Caco-2 (cell line): ENCODE measurements around the gene CCDC137. TPM values are rescaled to one million over a fixed set of nuclear protein-coding genes. Genes with fewer than 3 reads are reported as not detected.

Source experiments
- BruUV-seq: library from RNA; stranded (reverse); fragments of 400-500 nt; replicated peaks from 2 replicates; lab custom pipeline; 2021; lab: Mats Ljungman, UMichigan
- CTCF ChIA-PET: fragments of 300-600 bp; sonication (Branson Sonifier 250); formaldehyde crosslinking; loops from one replicate; lab custom pipeline; 2022; ENCODE audit warnings: antibody characterized with exemption; lab: Charles Lee
- POLR2A ChIA-PET: fragments of 300-600 bp; sonication (Branson Sonifier 250); formaldehyde crosslinking; loops from one replicate; lab custom pipeline; 2022; ENCODE audit warnings: antibody characterized with exemption; lab: Charles Lee
- DNase-seq, 2 experiments: peaks; one replicate each; pipeline versions ENCODE4 v3.0.0 to v3.0.0-alpha.2; 2020 to 2022
- H3K27me3 ChIP-seq: replicated peaks from 2 replicates; pipeline ENCODE4 v1.6.0; 2011; ENCODE audit warnings: low read length; ENCODE audit not compliant: control insufficient read depth, insufficient read depth
- H3K36me3 ChIP-seq: 2 replicates; pipeline ENCODE4 v1.5.1; 2011; ENCODE audit warnings: low read length; ENCODE audit not compliant: control insufficient read depth, insufficient read depth
- H3K4me1 ChIP-seq: fragments of 250-450 bp; sonication (Bioruptor Pico); 2 replicates; pipeline ENCODE4 v1.5.1; 2020; ENCODE audit warnings: mild to moderate bottlenecking
- H3K4me3 ChIP-seq: 2 replicates; pipeline ENCODE4 v1.5.1; 2011; ENCODE audit warnings: low read depth, mild to moderate bottlenecking, control low read depth, low read length
- H3K9me3 ChIP-seq: fragments of 250-450 bp; sonication (Bioruptor Pico); 2 replicates; pipeline ENCODE4 v1.5.1; 2020; ENCODE audit warnings: mild to moderate bottlenecking, moderate library complexity
- H3K27ac Mint-ChIP-seq: one replicate; pipeline ENCODE4 v1.8.0; 2022; ENCODE audit warnings: mixed read lengths; ENCODE audit not compliant: unreplicated experiment
- H3K27me3 Mint-ChIP-seq: one replicate; pipeline ENCODE4 v1.8.0; 2022; ENCODE audit warnings: mixed read lengths; ENCODE audit not compliant: insufficient read depth, unreplicated experiment
- H3K36me3 Mint-ChIP-seq: one replicate; pipeline ENCODE4 v1.8.0; 2022; ENCODE audit warnings: mild to moderate bottlenecking, mixed read lengths; ENCODE audit not compliant: insufficient read depth, unreplicated experiment
- H3K4me1 Mint-ChIP-seq: one replicate; pipeline ENCODE4 v1.8.0; 2022; ENCODE audit warnings: low read depth, mixed read lengths; ENCODE audit not compliant: unreplicated experiment
- H3K4me3 Mint-ChIP-seq: one replicate; pipeline ENCODE4 v1.8.0; 2022; ENCODE audit warnings: mild to moderate bottlenecking, moderate library complexity, mixed read lengths; ENCODE audit not compliant: unreplicated experiment
- H3K9me3 Mint-ChIP-seq: one replicate; pipeline ENCODE4 v1.8.0; 2022; ENCODE audit warnings: mixed read lengths; ENCODE audit not compliant: unreplicated experiment
- intact Hi-C: fragments of 100-400 bp; cut with micrococcal nuclease; formaldehyde crosslinking; loops from one replicate; pipeline ENCODE4 v1.10.0; 2022; ENCODE audit not compliant: unreplicated experiment
- total RNA-seq: library from RNA; stranded (reverse); gene quantifications from 2 replicates; pipeline ENCODE4 v1.2.3, GENCODE V29; 2022
- TF ChIP-seq, protein P1 (sequence below), 2 experiments: fragments of 200-600 bp in 1 of 2; IDR thresholded peaks; 1 replicate in 1 of 2; 2 replicates in 1 of 2; pipeline versions ENCODE4 v1.5.1 to v1.8.0; 2011 to 2022; ENCODE audit warnings: antibody characterized with exemption in 1 of 2, control low read depth in 1 of 2, inconsistent platforms in 1 of 2, low read depth in 1 of 2, low read length in 1 of 2, mild to moderate bottlenecking in 1 of 2, moderate library complexity in 1 of 2; ENCODE audit not compliant: insufficient read depth in 1 of 2, severe bottlenecking in 1 of 2, unreplicated experiment in 1 of 2

CCDC137 gene
- total RNA-seq, 1 experiment from 2014 or later, result 50.5 TPM

DNA sequence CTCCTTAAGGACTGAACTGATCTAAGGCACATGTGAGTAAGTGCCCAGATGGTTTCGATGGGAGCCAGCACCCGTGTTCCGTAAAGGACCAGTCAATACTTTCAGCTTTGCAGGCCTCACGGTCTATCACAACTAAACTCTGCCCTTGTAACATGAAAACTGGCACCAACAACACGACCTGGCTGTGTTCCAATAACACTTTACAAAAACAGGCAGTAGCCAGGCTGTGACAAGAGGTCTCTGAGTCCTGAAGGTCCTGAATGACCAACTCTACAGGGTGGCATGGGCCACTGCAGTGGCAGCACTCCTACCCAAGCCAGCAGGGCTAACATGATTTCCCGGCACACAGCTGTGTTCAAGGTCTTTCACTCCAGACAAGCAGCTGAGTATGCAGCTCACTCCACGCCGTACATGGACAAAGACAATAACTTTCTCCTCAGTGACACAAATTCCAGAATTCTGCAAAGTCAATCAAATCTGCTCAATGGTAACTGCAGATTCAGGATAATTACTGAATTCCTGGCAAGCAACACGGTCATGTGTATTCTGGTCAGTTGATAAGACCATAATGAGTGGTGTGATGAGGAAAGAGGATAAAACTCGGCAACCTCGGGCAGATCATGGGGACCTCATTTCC lies 44.9 kb upstream of the CCDC137 start:
- BruUV-seq, result no TSS peak
- Mint-ChIP-seq H3K36me3 (peaks cover 95% of the 10 kb centered on the region), H3K9me3 (peaks cover 14% of the 10 kb centered on the region), H3K27ac (no peak overlapping the region), H3K4me1 (no peaks in the 10 kb centered on the region), H3K4me3 (no peak overlapping the region), H3K27me3 (no peaks in the 10 kb centered on the region)
- H3K4me1 ChIP-seq, result no peaks in the 10 kb centered on the region
- intact Hi-C loops, result no loop called here
- H3K4me3 ChIP-seq, result no peak overlapping the region
- ChIA-PET POLR2A (interaction anchor here (0.9 kb wide), 1 partner anchor 81 kb away, joined by 5 read pairs; the partner anchor contains the start of gene MRPL12), CTCF (no interaction called here)
- TF ChIP-seq, protein P1, sequence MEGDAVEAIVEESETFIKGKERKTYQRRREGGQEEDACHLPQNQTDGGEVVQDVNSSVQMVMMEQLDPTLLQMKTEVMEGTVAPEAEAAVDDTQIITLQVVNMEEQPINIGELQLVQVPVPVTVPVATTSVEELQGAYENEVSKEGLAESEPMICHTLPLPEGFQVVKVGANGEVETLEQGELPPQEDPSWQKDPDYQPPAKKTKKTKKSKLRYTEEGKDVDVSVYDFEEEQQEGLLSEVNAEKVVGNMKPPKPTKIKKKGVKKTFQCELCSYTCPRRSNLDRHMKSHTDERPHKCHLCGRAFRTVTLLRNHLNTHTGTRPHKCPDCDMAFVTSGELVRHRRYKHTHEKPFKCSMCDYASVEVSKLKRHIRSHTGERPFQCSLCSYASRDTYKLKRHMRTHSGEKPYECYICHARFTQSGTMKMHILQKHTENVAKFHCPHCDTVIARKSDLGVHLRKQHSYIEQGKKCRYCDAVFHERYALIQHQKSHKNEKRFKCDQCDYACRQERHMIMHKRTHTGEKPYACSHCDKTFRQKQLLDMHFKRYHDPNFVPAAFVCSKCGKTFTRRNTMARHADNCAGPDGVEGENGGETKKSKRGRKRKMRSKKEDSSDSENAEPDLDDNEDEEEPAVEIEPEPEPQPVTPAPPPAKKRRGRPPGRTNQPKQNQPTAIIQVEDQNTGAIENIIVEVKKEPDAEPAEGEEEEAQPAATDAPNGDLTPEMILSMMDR (IDR thresholded peaks at IDR 0.05; ENCODE audit: insufficient read depth in 1 of 2, low read depth in 1 of 2, low read length in 1 of 2, severe bottlenecking in 1 of 2, unreplicated experiment in 1 of 2), result no peak
- no peaks in the 10 kb centered on the region for H3K27me3 ChIP-seq
- no peaks in the 10 kb centered on the region for H3K9me3 ChIP-seq
- no peak for DNase-seq
- peaks cover 6% of the 10 kb centered on the region for H3K36me3 ChIP-seq

DNA sequence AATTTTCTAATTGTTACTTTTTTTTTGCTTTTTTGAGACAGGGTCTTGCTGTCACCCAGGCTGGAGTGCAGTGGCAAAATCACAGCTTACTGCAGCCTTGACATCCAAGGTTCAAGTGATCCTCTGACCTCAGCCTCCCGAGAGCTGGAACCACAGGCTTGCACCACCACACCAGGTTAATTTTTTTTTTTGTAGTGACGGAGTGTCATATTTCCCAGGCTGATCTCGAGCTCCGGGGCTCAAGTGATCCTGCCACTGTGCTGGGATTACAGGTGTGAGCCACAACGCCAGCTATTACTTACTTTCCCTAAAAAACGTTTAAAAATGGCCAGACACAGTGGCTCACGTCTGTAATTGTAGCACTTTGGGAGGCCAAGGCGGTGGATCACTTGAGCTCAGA lies 36.3 kb upstream of the CCDC137 start:
- H3K4me1 Mint-ChIP-seq, result no peaks in the 10 kb centered on the region
- CTCF ChIA-PET, result no interaction called here
- H3K36me3 Mint-ChIP-seq, result peaks cover 77% of the 10 kb centered on the region
- POLR2A ChIA-PET, result interaction anchor here (0.6 to 0.7 kb wide), 2 partner anchors 14 to 53 kb away, joined by 3 to 4 read pairs; no protein-coding TSS in a partner anchor
- peaks cover 3% of the 10 kb centered on the region for H3K9me3 Mint-ChIP-seq
- TF ChIP-seq, protein P1 (IDR thresholded peaks at IDR 0.05; ENCODE audit: insufficient read depth in 1 of 2, low read depth in 1 of 2, low read length in 1 of 2, severe bottlenecking in 1 of 2, unreplicated experiment in 1 of 2), result no peak
- H3K4me3 ChIP-seq, result no peak overlapping the region
- H3K36me3 ChIP-seq, result no peaks in the 10 kb centered on the region; the same call in 1 of the 2 replicates
- no peaks in the 10 kb centered on the region for H3K27me3 Mint-ChIP-seq
- H3K27ac Mint-ChIP-seq, result no peak overlapping the region
- no peak overlapping the region for H3K4me3 Mint-ChIP-seq
- no peaks in the 10 kb centered on the region for H3K9me3 ChIP-seq
- no peaks in the 10 kb centered on the region for H3K27me3 ChIP-seq
- no TSS peak for BruUV-seq
- DNase-seq, result no peak
- H3K4me1 ChIP-seq, result peaks cover under 1% of the 10 kb centered on the region; the same call in 1 of the 2 replicates
- intact Hi-C loops, result no loop called here

DNA sequence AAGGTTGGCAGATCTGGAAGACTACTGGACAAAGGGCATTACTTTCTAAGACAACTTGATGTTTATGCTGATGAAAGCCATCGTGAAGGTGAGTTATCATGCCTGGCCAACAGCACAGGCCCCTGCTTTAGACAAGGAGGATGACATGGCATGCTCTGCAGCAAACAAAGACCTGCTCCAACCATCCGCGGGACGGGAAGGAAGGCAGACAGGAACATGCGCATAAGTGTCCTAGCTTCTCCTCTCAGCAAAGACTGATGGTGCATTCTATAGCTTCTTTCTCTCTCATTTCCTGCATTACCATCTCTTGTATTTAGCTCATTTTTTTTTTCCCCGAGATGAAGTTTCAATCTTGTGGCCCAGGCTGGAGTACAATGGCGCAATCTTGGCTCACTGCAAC lies 35.1 kb upstream of the CCDC137 start:
- peak overlapping the region; percentile 22 for H3K27ac Mint-ChIP-seq
- H3K9me3 Mint-ChIP-seq, result no peaks in the 10 kb centered on the region
- peaks cover 77% of the 10 kb centered on the region for H3K36me3 Mint-ChIP-seq
- TF ChIP-seq, protein P1 (IDR thresholded peaks at IDR 0.05; ENCODE audit: insufficient read depth in 1 of 2, low read depth in 1 of 2, low read length in 1 of 2, severe bottlenecking in 1 of 2, unreplicated experiment in 1 of 2), result no peak
- no peak for DNase-seq
- ChIA-PET POLR2A (no interaction called here), CTCF (interaction anchor here (0.7 kb wide), 1 partner anchor 62 kb away, joined by 3 read pairs; no protein-coding TSS in a partner anchor)
- Histone ChIP-seq H3K4me3 (no peak overlapping the region), H3K27me3 (no peaks in the 10 kb centered on the region), H3K4me1 (peaks cover 4% of the 10 kb centered on the region; the same call in 1 of the 2 replicates), H3K36me3 (no peaks in the 10 kb centered on the region), H3K9me3 (no peaks in the 10 kb centered on the region)
- no TSS peak for BruUV-seq
- H3K4me1 Mint-ChIP-seq, result no peaks in the 10 kb centered on the region
- H3K4me3 Mint-ChIP-seq, result no peak overlapping the region
- intact Hi-C loops, result no loop called here
- H3K27me3 Mint-ChIP-seq, result no peaks in the 10 kb centered on the region
